Body of pancreas (tissue), 4 donors: ENCODE results near the gene DENND4B. TPM values are rescaled to one million over a fixed set of nuclear protein-coding genes. Genes with fewer than 3 reads are reported as not detected.
A peak's percentile ranks its signal among the peaks of the same experiment; 100 is the strongest.
"Not testable (repeated sequence)": the region's sequence is repeated elsewhere in the genome, so short reads cannot be mapped to it uniquely, and the experiment has no call there.

Experiments
- ATAC-seq: fragments of 150-250 bp; one replicate; pipeline ENCODE4 v1.9.1; 2016
- DNase-seq, 4 donors: peaks; one replicate each; pipeline ENCODE4 v3.0.0-alpha.2; 2019
- H3K27ac ChIP-seq, 4 donors: fragments of 200-600 bp; sonication (generic); 1 replicate in 3 of 4; 2 replicates in 1 of 4; pipeline versions ENCODE4 v1.5.1 to v1.6.1; 2016 to 2019; ENCODE audit warnings: mild to moderate bottlenecking in 1 of 4, mixed read lengths in 1 of 4, moderate library complexity in 1 of 4
- H3K27me3 ChIP-seq, 2 donors: fragments of 200-600 bp; sonication (generic); one replicate each; pipeline ENCODE4 v1.6.0; 2016; ENCODE audit warnings: mild to moderate bottlenecking in 1 of 2
- H3K36me3 ChIP-seq, 2 donors: fragments of 200-600 bp; sonication (generic); replicated peaks in 1 of 2; 2 replicates each; pipeline ENCODE4 v1.5.1; 2016; ENCODE audit warnings: low read depth in 2 of 2; ENCODE audit not compliant: insufficient read depth in 1 of 2
- H3K4me1 ChIP-seq: fragments of 200-600 bp; sonication (generic); one replicate; pipeline ENCODE4 v1.6.0; 2016
- H3K4me3 ChIP-seq, 2 donors: fragments of 200-600 bp; sonication (generic); 1 replicate in 1 of 2; 2 replicates in 1 of 2; pipeline ENCODE4 v1.5.1; 2016 to 2019
- H3K9me3 ChIP-seq, 3 donors: fragments of 200-600 bp; sonication (generic); 1 replicate in 2 of 3; 2 replicates in 1 of 3; pipeline ENCODE4 v1.5.1; 2016
- POLR2A ChIP-seq, 3 donors: fragments of 450-650 bp; IDR thresholded peaks; one replicate each; pipeline ENCODE4 v1.6.1; 2016; ENCODE audit warnings: antibody characterized with exemption in 3 of 3, mild to moderate bottlenecking in 2 of 3
- WGBS, 2 donors: methylation state at CpG; one replicate each; pipeline ENCODE4 v1.1.5; 2017; 5-methylcytosine and 5-hydroxymethylcytosine counted together
- intact Hi-C: fragments of 100-400 bp; cut with DNase I; formaldehyde crosslinking; loops from one replicate; pipeline ENCODE4 v1.15.1; 2023
- total RNA-seq, 2 donors: library from RNA; depleted of rRNA; stranded (reverse); fragments of >200 nt; gene quantifications; one replicate each; pipeline ENCODE4 v1.1.0, GENCODE V29; 2016
- TF ChIP-seq, protein P1 (sequence below), 7 experiments: fragments of 450-650 bp in 4 of 7; fragments of 200-600 bp in 3 of 7; sonication (generic) in 3 of 7; IDR thresholded peaks; one replicate each; pipeline ENCODE4 v1.5.1; 2016 to 2019; ENCODE audit warnings: antibody characterized with exemption in 7 of 7

The DENND4B gene
- total RNA-seq, 2 donors from 2014 or later: 33.2 to 54.7 TPM

DNA sequence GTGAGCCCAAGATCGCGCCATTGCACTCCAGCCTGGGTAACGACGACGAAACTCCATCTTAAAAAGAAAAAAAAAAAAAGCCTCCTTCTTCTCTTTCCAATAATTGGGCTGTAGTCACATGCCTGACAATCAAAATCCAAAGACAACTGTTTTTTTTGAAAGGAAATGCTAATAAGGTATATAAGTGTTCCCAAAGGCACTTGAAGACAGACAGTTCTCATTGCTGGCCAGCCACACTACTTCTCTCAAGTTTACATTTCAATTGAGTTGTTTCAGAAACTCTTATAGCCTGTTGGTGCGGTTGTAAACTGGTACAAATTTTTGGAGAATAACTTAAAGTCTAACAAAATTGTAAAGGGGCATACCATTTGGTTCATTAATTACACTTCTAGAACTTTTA is 47.0 kb downstream of the DENND4B start:
- ATAC-seq (no peak), DNase-seq (no peak)
- no peaks in the 10 kb centered on the region for H3K36me3 ChIP-seq
- H3K27me3 ChIP-seq: no peaks in the 10 kb centered on the region
- H3K27ac ChIP-seq: no peak overlapping the region
- intact Hi-C loops: no loop called here
- TF ChIP-seq, protein P1, sequence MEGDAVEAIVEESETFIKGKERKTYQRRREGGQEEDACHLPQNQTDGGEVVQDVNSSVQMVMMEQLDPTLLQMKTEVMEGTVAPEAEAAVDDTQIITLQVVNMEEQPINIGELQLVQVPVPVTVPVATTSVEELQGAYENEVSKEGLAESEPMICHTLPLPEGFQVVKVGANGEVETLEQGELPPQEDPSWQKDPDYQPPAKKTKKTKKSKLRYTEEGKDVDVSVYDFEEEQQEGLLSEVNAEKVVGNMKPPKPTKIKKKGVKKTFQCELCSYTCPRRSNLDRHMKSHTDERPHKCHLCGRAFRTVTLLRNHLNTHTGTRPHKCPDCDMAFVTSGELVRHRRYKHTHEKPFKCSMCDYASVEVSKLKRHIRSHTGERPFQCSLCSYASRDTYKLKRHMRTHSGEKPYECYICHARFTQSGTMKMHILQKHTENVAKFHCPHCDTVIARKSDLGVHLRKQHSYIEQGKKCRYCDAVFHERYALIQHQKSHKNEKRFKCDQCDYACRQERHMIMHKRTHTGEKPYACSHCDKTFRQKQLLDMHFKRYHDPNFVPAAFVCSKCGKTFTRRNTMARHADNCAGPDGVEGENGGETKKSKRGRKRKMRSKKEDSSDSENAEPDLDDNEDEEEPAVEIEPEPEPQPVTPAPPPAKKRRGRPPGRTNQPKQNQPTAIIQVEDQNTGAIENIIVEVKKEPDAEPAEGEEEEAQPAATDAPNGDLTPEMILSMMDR (IDR thresholded peaks at IDR 0.05): no peak
- no peak for TF ChIP-seq POLR2A (IDR thresholded peaks at IDR 0.05)
- no peak overlapping the region for H3K4me3 ChIP-seq
- WGBS, 2 donors: 96% methylated on average over 6 of the region's 6 CpGs
- no peaks in the 10 kb centered on the region for H3K9me3 ChIP-seq
- H3K4me1 ChIP-seq: peaks cover 17% of the 10 kb centered on the region

DNA sequence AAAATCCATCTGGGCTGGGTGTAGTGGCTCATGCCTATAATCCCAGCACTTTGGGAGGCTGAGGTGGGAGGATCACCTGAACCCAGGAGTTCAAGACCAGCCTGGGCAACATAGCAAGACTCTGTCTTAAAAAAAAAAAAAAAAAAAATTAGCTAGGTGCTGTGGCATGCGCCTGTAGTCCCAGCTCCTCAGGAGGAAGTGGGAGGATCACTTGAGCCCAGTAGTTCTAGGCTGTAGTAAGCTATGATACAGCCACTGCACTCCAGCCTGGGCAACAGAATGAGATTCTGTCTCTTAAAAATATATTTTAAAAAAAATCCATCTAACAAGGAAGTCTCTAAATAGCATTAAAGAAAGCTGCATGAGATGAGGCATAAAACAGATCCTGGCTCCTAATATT is 50.7 kb downstream of the DENND4B start:
- H3K9me3 ChIP-seq, H3K27me3 ChIP-seq, DNase-seq, H3K36me3 ChIP-seq, intact Hi-C loops, ATAC-seq, H3K4me3 ChIP-seq: not testable (repeated sequence)
- H3K27ac ChIP-seq: peak overlapping the region in 2 of 4 donors; percentile 2 to 28
- 78 to 83% methylated on average over 1 of the region's 1 CpG for WGBS, 2 donors
- H3K4me1 ChIP-seq: peaks cover 17% of the 10 kb centered on the region

DNA sequence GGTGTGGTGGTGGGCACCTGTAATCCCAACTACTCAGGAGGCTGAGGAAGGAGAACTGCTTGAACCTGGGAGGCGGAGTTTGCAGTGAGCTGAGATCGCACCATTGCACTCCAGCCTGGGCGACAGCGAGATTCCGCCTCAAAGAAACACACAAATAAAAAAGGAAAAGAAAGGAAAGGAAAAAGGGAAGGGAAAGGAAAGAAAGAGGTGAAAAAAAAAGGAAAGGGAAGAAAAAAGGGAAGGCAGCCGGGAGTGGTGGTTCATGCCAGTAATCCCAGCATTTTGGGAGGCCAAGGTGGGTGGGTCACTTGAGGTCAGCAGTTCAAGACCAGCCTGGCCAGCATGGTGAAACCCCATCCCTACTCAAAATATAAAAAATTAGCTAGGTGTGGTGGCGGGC is 55.5 kb downstream of the DENND4B start:
- ATAC-seq, H3K36me3 ChIP-seq, H3K4me1 ChIP-seq, H3K4me3 ChIP-seq, H3K27ac ChIP-seq, H3K27me3 ChIP-seq, H3K9me3 ChIP-seq, intact Hi-C loops, DNase-seq: not testable (repeated sequence)
- 93 to 100% methylated on average over 7 of the region's 7 CpGs for WGBS, 2 donors

DNA sequence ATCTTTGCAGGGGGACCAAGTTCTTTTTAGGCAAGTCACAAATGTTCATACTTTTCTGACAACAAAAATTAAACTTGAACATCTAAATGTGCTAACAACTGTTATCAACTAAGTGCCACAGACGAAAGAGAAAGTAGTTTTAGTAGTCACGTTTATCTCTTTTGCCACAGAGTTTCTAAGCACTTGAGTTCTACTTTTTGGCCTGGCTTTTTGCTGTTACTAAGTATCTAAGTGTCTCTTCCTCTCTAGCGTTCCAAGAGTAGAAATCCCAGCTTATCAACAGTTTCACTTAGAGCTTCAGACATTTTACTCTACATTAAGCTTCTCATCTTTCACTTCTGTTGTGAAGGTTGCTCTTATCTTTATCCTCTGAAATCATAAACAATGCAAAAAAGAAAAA is 58.0 kb downstream of the DENND4B start:
- Histone ChIP-seq H3K27ac (no peak overlapping the region), H3K9me3 (no peaks in the 10 kb centered on the region), H3K36me3 (no peaks in the 10 kb centered on the region), H3K4me3 (no peak overlapping the region), H3K27me3 (no peaks in the 10 kb centered on the region), H3K4me1 (no peaks in the 10 kb centered on the region)
- 25 to 29% methylated on average over 3 of the region's 3 CpGs for WGBS, 2 donors
- DNase-seq (no peak), ATAC-seq (no peak)
- no peak for TF ChIP-seq POLR2A (IDR thresholded peaks at IDR 0.05)
- TF ChIP-seq, protein P1 (IDR thresholded peaks at IDR 0.05): no peak
- intact Hi-C loops: no loop called here

DNA sequence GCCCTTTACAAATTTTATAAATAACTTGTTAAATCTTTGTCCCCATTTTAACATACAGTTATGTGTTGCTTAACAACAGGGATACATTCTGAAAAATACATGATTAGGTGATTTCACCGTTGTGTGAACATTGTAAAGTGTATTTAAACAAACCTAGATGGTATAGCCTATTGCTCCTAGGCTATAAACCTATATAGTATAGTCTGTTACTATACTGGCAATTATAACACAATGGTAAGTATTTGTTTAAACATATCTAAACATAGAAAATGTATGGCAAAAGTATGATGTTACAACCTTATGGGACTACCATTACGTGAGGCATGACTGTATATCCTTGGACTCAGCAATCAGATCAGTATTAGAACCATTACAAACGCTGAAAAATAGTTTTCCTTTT is 60.4 kb downstream of the DENND4B start:
- H3K4me3 ChIP-seq: no peak overlapping the region
- DNase-seq (no peak), ATAC-seq (no peak)
- no peaks in the 10 kb centered on the region for H3K9me3 ChIP-seq
- H3K27ac ChIP-seq: no peak overlapping the region
- WGBS, 2 donors: 72 to 76% methylated on average over 3 of the region's 3 CpGs
- H3K27me3 ChIP-seq: no peaks in the 10 kb centered on the region
- peaks cover 16% of the 10 kb centered on the region for H3K4me1 ChIP-seq
- TF ChIP-seq, protein P1 (IDR thresholded peaks at IDR 0.05): no peak
- no peak for TF ChIP-seq POLR2A (IDR thresholded peaks at IDR 0.05)
- intact Hi-C loops: no loop called here
- H3K36me3 ChIP-seq: no peaks in the 10 kb centered on the region

DNA sequence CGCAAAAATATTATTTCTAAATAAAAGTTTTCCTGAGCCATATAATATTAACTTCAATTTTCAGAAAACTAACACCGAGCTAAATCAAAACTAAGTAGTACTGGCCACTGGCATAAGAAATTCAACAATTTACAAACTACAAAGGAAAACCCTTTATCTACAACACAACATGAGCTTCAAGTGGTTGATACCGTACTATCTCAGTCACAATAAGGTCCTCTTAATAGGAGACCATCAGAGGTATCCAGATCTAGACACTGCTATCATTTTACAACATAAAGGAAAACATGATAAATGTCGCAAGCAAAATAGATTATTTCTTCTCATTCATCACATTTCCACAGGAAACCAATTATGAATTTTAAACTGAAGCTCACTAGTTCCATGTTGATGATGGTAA is 63.3 kb downstream of the DENND4B start:
- Histone ChIP-seq H3K27ac (no peak overlapping the region), H3K4me1 (peaks cover 23% of the 10 kb centered on the region), H3K36me3 (no peaks in the 10 kb centered on the region), H3K9me3 (no peaks in the 10 kb centered on the region), H3K27me3 (no peaks in the 10 kb centered on the region), H3K4me3 (no peak overlapping the region)
- 85 to 89% methylated on average over 4 of the region's 4 CpGs for WGBS, 2 donors
- DNase-seq (no peak), ATAC-seq (no peak)
- TF ChIP-seq POLR2A (IDR thresholded peaks at IDR 0.05): no peak
- TF ChIP-seq, protein P1 (IDR thresholded peaks at IDR 0.05): no peak
- intact Hi-C loops: no loop called here
